HT1080 (cell line): ENCODE results near the gene SLC8A1. TPM values are rescaled to one million over a fixed set of nuclear protein-coding genes. Genes with fewer than 3 reads are reported as not detected.

Experiments
- DNase-seq: peaks from one replicate; pipeline ENCODE4 v3.0.0-alpha.2; 2015; ENCODE audit warnings: low read depth
- polyA plus RNA-seq, 2 experiments: library from polyadenylated mRNA; depleted of rRNA; stranded (reverse); fragments of >200 nt; gene quantifications; 2 replicates each; pipeline ENCODE4 v1.2.3, GENCODE V29; 2015
- total RNA-seq: library from RNA; depleted of rRNA; stranded (reverse); fragments of >200 nt; shearing (Covaris generic); gene quantifications from 2 replicates; pipeline ENCODE4 v1.2.3, GENCODE V29; 2014; rRNA removed

SLC8A1 gene
- total RNA-seq: 8.3 and 8.8 TPM in 2 replicates
- 1.2 and 1.9 TPM in 2 replicates for polyA plus RNA-seq (2015; cell fraction: cytosol; rRNA removed)
- polyA plus RNA-seq (2015; cell fraction: nucleus; rRNA removed): 4.1 and 4.4 TPM in 2 replicates

GRCh38 chr2:40451918-40452605, at the start of gene SLC8A1:
Gene SLC8A1, minus strand, starts transcription at chr2:40452090.
- DNase-seq: no peak

- DNase-seq: no peak
Observed at GRCh38 chr2:40499437-40499836, 47.5 kb upstream of the SLC8A1 start.

GRCh38 chr2:40497251-40497859, 45.5 kb upstream of the SLC8A1 start:
- no peak for DNase-seq

GRCh38 chr2:40489678-40489960, 37.7 kb upstream of the SLC8A1 start:
- no peak for DNase-seq

GRCh38 chr2:40488927-40489677, 37.2 kb upstream of the SLC8A1 start:
- DNase-seq: peak; percentile 53

GRCh38 chr2:40488101-40488601, 36.3 kb upstream of the SLC8A1 start:
- DNase-seq: peak; percentile 65

GRCh38 chr2:40487602-40488001, 35.7 kb upstream of the SLC8A1 start:
- no peak for DNase-seq

- DNase-seq: no peak
Observed at GRCh38 chr2:40485854-40486253, 34.0 kb upstream of the SLC8A1 start.

GRCh38 chr2:40485318-40485717, 33.4 kb upstream of the SLC8A1 start:
- DNase-seq: no peak

- DNase-seq: no peak
Observed at GRCh38 chr2:40483549-40484243, 31.8 kb upstream of the SLC8A1 start.

GRCh38 chr2:40480596-40480995, 28.7 kb upstream of the SLC8A1 start:
- peak; percentile 22 for DNase-seq

- no peak for DNase-seq
Observed at GRCh38 chr2:40480073-40480472, 28.2 kb upstream of the SLC8A1 start.

- no peak for DNase-seq
Observed at GRCh38 chr2:40477361-40477760, 25.5 kb upstream of the SLC8A1 start.

GRCh38 chr2:40476436-40476835, 24.5 kb upstream of the SLC8A1 start:
- no peak for DNase-seq

- DNase-seq: no peak
Observed at GRCh38 chr2:40474306-40474705, 22.4 kb upstream of the SLC8A1 start.

- DNase-seq: no peak
Observed at GRCh38 chr2:40471866-40472265, 20.0 kb upstream of the SLC8A1 start.

GRCh38 chr2:40470822-40471813, 19.2 kb upstream of the SLC8A1 start:
- DNase-seq: no peak

- no peak for DNase-seq
Observed at GRCh38 chr2:40466935-40467572, 15.2 kb upstream of the SLC8A1 start.

GRCh38 chr2:40466332-40466906, 14.5 kb upstream of the SLC8A1 start:
- no peak for DNase-seq

- no peak for DNase-seq
Observed at GRCh38 chr2:40463112-40463511, 11.2 kb upstream of the SLC8A1 start.
